ENCODE results near the gene SPACA5. TPM values are rescaled to one million over a fixed set of nuclear protein-coding genes. Genes with fewer than 3 reads are reported as not detected.

Gene SPACA5
- polyA plus RNA-seq, 1 donor (not counting 4 experiments of a cell fraction or from before 2014, with no cell fraction given) = not detected

DNA sequence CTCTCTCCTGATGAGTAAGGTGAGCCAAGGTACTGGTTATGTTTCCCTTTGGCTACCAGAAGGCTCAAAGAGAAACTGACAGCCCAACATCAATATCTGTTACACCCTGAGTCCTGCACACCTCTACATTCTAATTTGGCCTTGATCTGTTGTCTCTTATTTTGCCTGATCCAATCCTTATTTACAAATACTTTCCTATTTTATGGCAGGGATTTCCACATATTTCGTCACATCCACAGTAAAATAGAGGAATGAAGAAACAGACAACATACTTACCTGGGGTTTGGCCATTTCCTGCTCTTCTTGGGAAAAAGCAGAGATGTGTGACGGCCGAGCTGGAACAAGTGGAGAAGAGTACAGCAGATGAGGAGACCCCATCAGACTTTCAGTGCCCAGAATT, 4.5 kb upstream of the SPACA5 start:
- Histone ChIP-seq H3K27ac (ENCODE audit: control insufficient read depth, insufficient read depth, low read length) (no peak overlapping the region), H3K4me2 (ENCODE audit: control insufficient read depth, extremely low read depth, insufficient read depth, low read depth, low read length) (peak overlapping the region; percentile 12), H3K27me3 (ENCODE audit: control insufficient read depth, extremely low read depth, insufficient read depth, low read length) (no peaks in the 10 kb centered on the region), H3K9me1 (ENCODE audit: control insufficient read depth, extremely low read depth, insufficient read depth, low read length) (no peaks in the 10 kb centered on the region), H3K79me2 (ENCODE audit: control insufficient read depth, insufficient read depth, low read length) (no peaks in the 10 kb centered on the region), H2AFZ (ENCODE audit: control insufficient read depth, low read length) (no peak overlapping the region), H3K9me3 (ENCODE audit: control insufficient read depth, low read depth, low read length) (no peaks in the 10 kb centered on the region), H3K4me3 (ENCODE audit: control insufficient read depth in 2 of 3, extremely low read depth in 1 of 3, insufficient read depth in 2 of 3, low read depth in 1 of 3, low read length in 3 of 3) (no peak overlapping the region), H4K20me1 (ENCODE audit: control insufficient read depth, extremely low read depth, insufficient read depth, low read length) (no peaks in the 10 kb centered on the region), H3K4me1 (ENCODE audit: control insufficient read depth, extremely low read depth, insufficient read depth, low read length) (peaks cover 5% of the 10 kb centered on the region), H3K9ac (ENCODE audit: control insufficient read depth, extremely low read depth, insufficient read depth, low read length) (no peak overlapping the region), H3K36me3 (ENCODE audit: control insufficient read depth in 2 of 2, extremely low read depth in 1 of 2, insufficient read depth in 2 of 2, low read length in 2 of 2) (no peaks in the 10 kb centered on the region)
- TF ChIP-seq, protein P1, sequence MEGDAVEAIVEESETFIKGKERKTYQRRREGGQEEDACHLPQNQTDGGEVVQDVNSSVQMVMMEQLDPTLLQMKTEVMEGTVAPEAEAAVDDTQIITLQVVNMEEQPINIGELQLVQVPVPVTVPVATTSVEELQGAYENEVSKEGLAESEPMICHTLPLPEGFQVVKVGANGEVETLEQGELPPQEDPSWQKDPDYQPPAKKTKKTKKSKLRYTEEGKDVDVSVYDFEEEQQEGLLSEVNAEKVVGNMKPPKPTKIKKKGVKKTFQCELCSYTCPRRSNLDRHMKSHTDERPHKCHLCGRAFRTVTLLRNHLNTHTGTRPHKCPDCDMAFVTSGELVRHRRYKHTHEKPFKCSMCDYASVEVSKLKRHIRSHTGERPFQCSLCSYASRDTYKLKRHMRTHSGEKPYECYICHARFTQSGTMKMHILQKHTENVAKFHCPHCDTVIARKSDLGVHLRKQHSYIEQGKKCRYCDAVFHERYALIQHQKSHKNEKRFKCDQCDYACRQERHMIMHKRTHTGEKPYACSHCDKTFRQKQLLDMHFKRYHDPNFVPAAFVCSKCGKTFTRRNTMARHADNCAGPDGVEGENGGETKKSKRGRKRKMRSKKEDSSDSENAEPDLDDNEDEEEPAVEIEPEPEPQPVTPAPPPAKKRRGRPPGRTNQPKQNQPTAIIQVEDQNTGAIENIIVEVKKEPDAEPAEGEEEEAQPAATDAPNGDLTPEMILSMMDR (optimal IDR thresholded peaks at IDR 0.05 in 1 of 3, IDR thresholded peaks at IDR 0.05 in 1 of 3, conservative IDR thresholded peaks at IDR 0.05 in 1 of 3; ENCODE audit: extremely low read depth in 1 of 3, insufficient read depth in 2 of 3, low read length in 3 of 3) = no peak
- no peak for TF ChIP-seq EZH2 (IDR thresholded peaks at IDR 0.05; ENCODE audit: low read length)
- FAIRE-seq (no peak), DNase-seq (ENCODE audit: low read depth, low spot score) (no peak)
- dilution Hi-C loops (cut with MboI; ENCODE audit: extremely low pct_ligation_motif_present, low sequenced_read_pairs) = no loop called here

DNA sequence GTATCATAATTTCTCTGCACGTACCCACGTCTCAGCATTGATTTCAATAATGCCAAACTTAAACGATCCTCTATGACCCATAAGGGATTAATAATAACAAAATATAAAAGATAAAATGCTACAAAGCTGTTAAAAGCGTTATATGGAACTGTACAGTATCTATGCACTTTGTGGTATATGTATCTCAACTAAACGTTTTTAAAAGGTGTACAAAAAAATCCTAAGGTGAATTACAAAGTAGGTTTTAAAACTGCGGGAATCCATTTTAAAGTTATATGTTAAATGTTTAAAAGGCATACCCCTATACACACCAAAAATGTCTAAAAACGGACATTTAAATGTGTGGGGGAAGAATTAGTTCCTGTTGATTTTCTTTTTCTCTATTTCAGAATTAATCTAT, 3.9 kb upstream of the SPACA5 start:
- FAIRE-seq = no peak
- Histone ChIP-seq H3K27ac (ENCODE audit: control insufficient read depth, insufficient read depth, low read length) (no peak overlapping the region), H3K79me2 (ENCODE audit: control insufficient read depth, insufficient read depth, low read length) (no peaks in the 10 kb centered on the region), H3K4me3 (ENCODE audit: control insufficient read depth in 2 of 3, extremely low read depth in 1 of 3, insufficient read depth in 2 of 3, low read depth in 1 of 3, low read length in 3 of 3) (peak overlapping the region; percentile 53 to 68 (median 60)), H3K9me1 (ENCODE audit: control insufficient read depth, extremely low read depth, insufficient read depth, low read length) (no peaks in the 10 kb centered on the region), H3K4me2 (ENCODE audit: control insufficient read depth, extremely low read depth, insufficient read depth, low read depth, low read length) (peak overlapping the region; percentile 12), H3K9ac (ENCODE audit: control insufficient read depth, extremely low read depth, insufficient read depth, low read length) (no peak overlapping the region), H3K27me3 (ENCODE audit: control insufficient read depth, extremely low read depth, insufficient read depth, low read length) (no peaks in the 10 kb centered on the region), H3K4me1 (ENCODE audit: control insufficient read depth, extremely low read depth, insufficient read depth, low read length) (peaks cover 5% of the 10 kb centered on the region), H3K9me3 (ENCODE audit: control insufficient read depth, low read depth, low read length) (no peaks in the 10 kb centered on the region), H2AFZ (ENCODE audit: control insufficient read depth, low read length) (no peak overlapping the region), H3K36me3 (ENCODE audit: control insufficient read depth in 2 of 2, extremely low read depth in 1 of 2, insufficient read depth in 2 of 2, low read length in 2 of 2) (no peaks in the 10 kb centered on the region), H4K20me1 (ENCODE audit: control insufficient read depth, extremely low read depth, insufficient read depth, low read length) (no peaks in the 10 kb centered on the region)
- TF ChIP-seq, protein P1 (optimal IDR thresholded peaks at IDR 0.05 in 1 of 3, IDR thresholded peaks at IDR 0.05 in 1 of 3, conservative IDR thresholded peaks at IDR 0.05 in 1 of 3; ENCODE audit: extremely low read depth in 1 of 3, insufficient read depth in 2 of 3, low read length in 3 of 3) = no peak
- no peak for TF ChIP-seq EZH2 (IDR thresholded peaks at IDR 0.05; ENCODE audit: low read length)
- dilution Hi-C loops (cut with MboI; ENCODE audit: extremely low pct_ligation_motif_present, low sequenced_read_pairs) = no loop called here
- no peak for DNase-seq (ENCODE audit: low read depth, low spot score)

All from keratinocyte (primary cell).